ENCODE data around the gene NCKAP5. TPM values are rescaled to one million over a fixed set of nuclear protein-coding genes. Genes with fewer than 3 reads are reported as not detected.

Gene NCKAP5
- total and polyA plus RNA-seq, 9 donors, result 0.80 to 2.7 (median 2.2) TPM

- no peaks in the 10 kb centered on the region for H3K36me3 ChIP-seq
- intact Hi-C loops (cut with DNase I), result no loop called here
- no peaks in the 10 kb centered on the region for H3K9me3 ChIP-seq
- H3K27me3 ChIP-seq, result no peaks in the 10 kb centered on the region
- no peak overlapping the region for H3K4me3 ChIP-seq
- DNase-seq, result no peak
- no peak overlapping the region for H3K27ac ChIP-seq
- H3K4me1 ChIP-seq (ENCODE audit: insufficient read depth), result no peaks in the 10 kb centered on the region
- TF ChIP-seq EP300 (IDR thresholded peaks at IDR 0.05), result no peak
- TF ChIP-seq POLR2A (IDR thresholded peaks at IDR 0.05), result no peak
- TF ChIP-seq, protein P1, sequence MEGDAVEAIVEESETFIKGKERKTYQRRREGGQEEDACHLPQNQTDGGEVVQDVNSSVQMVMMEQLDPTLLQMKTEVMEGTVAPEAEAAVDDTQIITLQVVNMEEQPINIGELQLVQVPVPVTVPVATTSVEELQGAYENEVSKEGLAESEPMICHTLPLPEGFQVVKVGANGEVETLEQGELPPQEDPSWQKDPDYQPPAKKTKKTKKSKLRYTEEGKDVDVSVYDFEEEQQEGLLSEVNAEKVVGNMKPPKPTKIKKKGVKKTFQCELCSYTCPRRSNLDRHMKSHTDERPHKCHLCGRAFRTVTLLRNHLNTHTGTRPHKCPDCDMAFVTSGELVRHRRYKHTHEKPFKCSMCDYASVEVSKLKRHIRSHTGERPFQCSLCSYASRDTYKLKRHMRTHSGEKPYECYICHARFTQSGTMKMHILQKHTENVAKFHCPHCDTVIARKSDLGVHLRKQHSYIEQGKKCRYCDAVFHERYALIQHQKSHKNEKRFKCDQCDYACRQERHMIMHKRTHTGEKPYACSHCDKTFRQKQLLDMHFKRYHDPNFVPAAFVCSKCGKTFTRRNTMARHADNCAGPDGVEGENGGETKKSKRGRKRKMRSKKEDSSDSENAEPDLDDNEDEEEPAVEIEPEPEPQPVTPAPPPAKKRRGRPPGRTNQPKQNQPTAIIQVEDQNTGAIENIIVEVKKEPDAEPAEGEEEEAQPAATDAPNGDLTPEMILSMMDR (IDR thresholded peaks at IDR 0.05), result no peak
- WGBS, 3 donors, result 83 to 89% (median 88%) methylated on average over 8 of the region's 8 CpGs
Measured at GRCh38 chr2:132793532-132793931, 774.7 kb downstream of the NCKAP5 start.

DNA sequence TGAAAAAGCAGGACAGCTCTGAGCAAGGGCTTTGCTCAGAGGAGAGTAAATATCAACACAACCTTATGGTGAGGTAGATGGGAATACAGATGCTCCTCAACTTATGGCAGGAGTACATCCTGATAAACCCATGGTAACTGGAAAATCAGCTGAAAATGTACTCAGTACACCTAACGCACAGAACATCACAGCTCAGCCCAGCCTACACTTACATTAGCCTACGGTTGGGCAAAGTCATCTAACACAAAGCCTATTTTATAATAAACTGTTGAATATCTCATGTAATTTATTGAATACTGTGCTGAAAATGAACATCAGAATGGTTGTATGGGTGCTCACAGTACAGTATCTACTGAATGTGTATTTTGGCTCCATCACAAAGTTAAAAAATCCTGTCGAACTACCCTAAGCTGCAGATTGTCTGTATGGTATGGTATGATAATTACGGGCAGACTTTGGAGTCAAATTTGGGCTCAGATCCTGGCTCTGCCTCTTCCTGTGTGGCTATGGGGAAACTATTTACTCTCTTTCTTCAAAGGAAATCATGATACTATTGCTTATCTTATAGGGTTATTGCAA is 778.0 kb downstream of the NCKAP5 start:
- H3K4me3 ChIP-seq, result no peak overlapping the region
- 23 to 35% (median 27%) methylated on average over 4 of the region's 4 CpGs for WGBS, 3 donors
- no peaks in the 10 kb centered on the region for H3K4me1 ChIP-seq (ENCODE audit: insufficient read depth)
- H3K27ac ChIP-seq, result no peak overlapping the region
- no peaks in the 10 kb centered on the region for H3K36me3 ChIP-seq
- H3K9me3 ChIP-seq, result no peaks in the 10 kb centered on the region
- intact Hi-C loops (cut with DNase I), result no loop called here
- TF ChIP-seq, protein P1 (IDR thresholded peaks at IDR 0.05), result no peak
- TF ChIP-seq POLR2A (IDR thresholded peaks at IDR 0.05) (no peak), EP300 (IDR thresholded peaks at IDR 0.05) (no peak)
- no peaks in the 10 kb centered on the region for H3K27me3 ChIP-seq
- DNase-seq, result no peak

DNA sequence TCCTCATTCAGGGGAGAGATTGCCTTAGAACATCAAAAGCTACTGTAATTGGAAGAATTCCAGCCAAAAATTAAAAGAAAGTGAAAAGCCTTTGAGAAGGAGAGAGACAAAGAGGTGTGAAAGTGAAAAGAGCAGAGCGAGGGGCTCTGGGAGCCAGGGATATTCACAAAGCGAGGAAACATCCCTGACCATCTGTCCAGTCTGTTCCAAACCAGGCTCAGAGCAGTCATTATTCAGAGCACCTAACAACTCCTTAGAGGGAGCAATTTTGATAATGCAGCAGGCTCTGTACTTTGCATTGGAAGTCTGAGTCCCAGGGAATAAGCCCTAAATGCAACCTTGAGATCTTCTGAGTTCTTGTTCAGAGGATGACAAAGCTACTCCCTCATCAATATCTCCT is 779.2 kb downstream of the NCKAP5 start:
- Histone ChIP-seq H3K4me3 (no peak overlapping the region), H3K27ac (no peak overlapping the region), H3K36me3 (no peaks in the 10 kb centered on the region), H3K4me1 (ENCODE audit: insufficient read depth) (no peaks in the 10 kb centered on the region), H3K9me3 (no peaks in the 10 kb centered on the region), H3K27me3 (no peaks in the 10 kb centered on the region)
- no peak for TF ChIP-seq POLR2A (IDR thresholded peaks at IDR 0.05)
- TF ChIP-seq, protein P1 (IDR thresholded peaks at IDR 0.05), result no peak
- no peak for TF ChIP-seq EP300 (IDR thresholded peaks at IDR 0.05)
- DNase-seq, result no peak
- intact Hi-C loops (cut with DNase I), result no loop called here
- 92 to 95% (median 94%) methylated on average over 2 of the region's 2 CpGs for WGBS, 3 donors

DNA sequence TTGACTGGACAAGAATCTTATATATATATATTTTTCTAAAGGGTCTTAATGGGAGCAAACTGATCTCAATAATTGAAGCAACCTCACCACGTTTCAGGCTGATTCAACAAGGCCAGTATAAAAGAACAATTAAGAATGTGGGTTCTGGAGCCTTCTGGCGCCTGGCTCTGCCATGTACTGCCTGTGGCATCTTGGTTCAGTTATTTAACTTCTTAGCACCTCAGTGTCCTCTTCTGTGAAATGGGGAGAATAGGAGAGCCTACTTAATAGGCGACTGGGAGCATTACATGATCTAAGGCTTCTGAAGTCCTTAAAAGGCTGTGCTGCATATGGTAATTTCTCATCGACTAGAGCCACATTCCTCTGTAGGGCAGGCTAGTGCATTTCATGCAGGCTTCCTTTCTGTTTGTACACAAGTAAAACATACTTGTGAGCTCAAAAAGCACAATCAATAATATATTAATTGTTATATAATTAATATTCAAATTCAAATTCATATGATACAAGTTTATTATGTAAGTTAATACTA is 779.9 kb downstream of the NCKAP5 start:
- no peak for DNase-seq
- Histone ChIP-seq H3K36me3 (no peaks in the 10 kb centered on the region), H3K9me3 (no peaks in the 10 kb centered on the region), H3K27ac (no peak overlapping the region), H3K27me3 (no peaks in the 10 kb centered on the region), H3K4me3 (no peak overlapping the region), H3K4me1 (ENCODE audit: insufficient read depth) (no peaks in the 10 kb centered on the region)
- 64 to 79% (median 64%) methylated on average over 4 of the region's 4 CpGs for WGBS, 3 donors
- TF ChIP-seq EP300 (IDR thresholded peaks at IDR 0.05) (no peak), POLR2A (IDR thresholded peaks at IDR 0.05) (no peak)
- TF ChIP-seq, protein P1 (IDR thresholded peaks at IDR 0.05), result no peak
- intact Hi-C loops (cut with DNase I), result no loop called here

Data from ovary (tissue), 9 donors.